Activated naive CD4-positive, alpha-beta T cell treated with anti-CD3 and anti-CD28 coated beads for 36 hours (primary cell): ENCODE data around the gene DMTF1. TPM values are rescaled to one million over a fixed set of nuclear protein-coding genes. Genes with fewer than 3 reads are reported as not detected.

Source experiments
- CTCF ChIA-PET: fragments of 350-600 bp; sonication (Branson Sonifier 250); formaldehyde crosslinking; loops from one replicate; lab custom pipeline; 2021; ENCODE audit warnings: antibody characterized with exemption; lab: Charles Lee
- DNase-seq: peaks from one replicate; pipeline ENCODE4 v3.0.0-alpha.2; 2020
- H3K27ac Mint-ChIP-seq: one replicate; pipeline ENCODE4 v1.8.0; 2021; ENCODE audit warnings: mild to moderate bottlenecking, mixed read lengths
- H3K27me3 Mint-ChIP-seq: one replicate; pipeline ENCODE4 v1.8.0; 2021; ENCODE audit warnings: low read depth, mixed read lengths
- H3K36me3 Mint-ChIP-seq: one replicate; pipeline ENCODE4 v1.8.0; 2021; ENCODE audit warnings: low read depth, mixed read lengths
- H3K4me1 Mint-ChIP-seq: one replicate; pipeline ENCODE4 v1.8.0; 2021; ENCODE audit warnings: low read depth, mixed read lengths
- H3K4me3 Mint-ChIP-seq: one replicate; pipeline ENCODE4 v1.8.0; 2021; ENCODE audit warnings: mild to moderate bottlenecking, moderate library complexity, mixed read lengths
- H3K9me3 Mint-ChIP-seq: one replicate; pipeline ENCODE4 v1.8.0; 2021; ENCODE audit warnings: mixed read lengths
- intact Hi-C: fragments of 100-400 bp; cut with micrococcal nuclease; formaldehyde crosslinking; loops from one replicate; pipeline ENCODE4 v1.15.1; 2023
- total RNA-seq, 2 experiments: library from RNA; stranded (reverse); gene quantifications; one replicate each; pipeline ENCODE4 v1.2.3, GENCODE V29; 2021

DMTF1 gene
- total RNA-seq, 2 experiments from 2014 or later, result 43.6 to 49.8 TPM

- H3K4me3 Mint-ChIP-seq, result no peak overlapping the region
- no peaks in the 10 kb centered on the region for H3K9me3 Mint-ChIP-seq
- H3K27ac Mint-ChIP-seq, result no peak overlapping the region
- no peak for DNase-seq
- peaks cover 3% of the 10 kb centered on the region for H3K27me3 Mint-ChIP-seq
- CTCF ChIA-PET, result interaction anchor here (1.2 kb wide), 1 partner anchor 21 kb away, joined by 3 read pairs; no protein-coding TSS in a partner anchor
- no peaks in the 10 kb centered on the region for H3K36me3 Mint-ChIP-seq
- no peaks in the 10 kb centered on the region for H3K4me1 Mint-ChIP-seq
- intact Hi-C loops, result no loop called here
These were observed 25.2 kb upstream of the DMTF1 start for GRCh38 chr7:87127019-87127418.

- intact Hi-C loops, result no loop called here
- Mint-ChIP-seq H3K27me3 (peaks cover 5% of the 10 kb centered on the region), H3K4me3 (no peak overlapping the region), H3K27ac (no peak overlapping the region), H3K4me1 (peaks cover 2% of the 10 kb centered on the region), H3K9me3 (no peaks in the 10 kb centered on the region), H3K36me3 (no peaks in the 10 kb centered on the region)
- DNase-seq, result no peak
- CTCF ChIA-PET, result no interaction called here
These were observed 23.4 kb upstream of the DMTF1 start for GRCh38 chr7:87128861-87129267.

- Mint-ChIP-seq H3K4me1 (peaks cover 2% of the 10 kb centered on the region), H3K27me3 (peaks cover 5% of the 10 kb centered on the region)
- CTCF ChIA-PET, result no interaction called here
These were observed 22.9 kb upstream of the DMTF1 start for GRCh38 chr7:87129332-87129731.

GRCh38 chr7:87129848-87130247 lies 22.4 kb upstream of the DMTF1 start:
- CTCF ChIA-PET, result no interaction called here
- no peak overlapping the region for H3K27ac Mint-ChIP-seq
- DNase-seq, result no peak
- no peaks in the 10 kb centered on the region for H3K9me3 Mint-ChIP-seq
- peaks cover 5% of the 10 kb centered on the region for H3K27me3 Mint-ChIP-seq
- H3K4me1 Mint-ChIP-seq, result peaks cover 2% of the 10 kb centered on the region
- H3K36me3 Mint-ChIP-seq, result no peaks in the 10 kb centered on the region
- intact Hi-C loops, result no loop called here
- no peak overlapping the region for H3K4me3 Mint-ChIP-seq

More at GRCh38 chr7:87129332-87129731, 22.9 kb upstream of the DMTF1 start:
- H3K9me3 Mint-ChIP-seq, result no peaks in the 10 kb centered on the region
- H3K27ac Mint-ChIP-seq, result no peak overlapping the region
- H3K4me3 Mint-ChIP-seq, result no peak overlapping the region
- DNase-seq, result no peak
- no peaks in the 10 kb centered on the region for H3K36me3 Mint-ChIP-seq
- intact Hi-C loops, result no loop called here

GRCh38 chr7:87131771-87132170 lies 20.5 kb upstream of the DMTF1 start:
- intact Hi-C loops, result no loop called here
- Mint-ChIP-seq H3K4me1 (peaks cover 2% of the 10 kb centered on the region), H3K27me3 (peaks cover 10% of the 10 kb centered on the region), H3K36me3 (no peaks in the 10 kb centered on the region), H3K27ac (no peak overlapping the region), H3K9me3 (no peaks in the 10 kb centered on the region), H3K4me3 (no peak overlapping the region)
- no peak for DNase-seq
- CTCF ChIA-PET, result interaction anchor here (0.6 kb wide), 2 partner anchors 182 to 508 kb away, joined by 3 read pairs; no protein-coding TSS in a partner anchor

- Mint-ChIP-seq H3K4me1 (peaks cover 2% of the 10 kb centered on the region), H3K4me3 (no peak overlapping the region), H3K27ac (no peak overlapping the region), H3K27me3 (peaks cover 22% of the 10 kb centered on the region), H3K36me3 (no peaks in the 10 kb centered on the region), H3K9me3 (no peaks in the 10 kb centered on the region)
- intact Hi-C loops, result no loop called here
- CTCF ChIA-PET, result no interaction called here
- no peak for DNase-seq
These were observed 15.0 kb upstream of the DMTF1 start for GRCh38 chr7:87137271-87137670.

GRCh38 chr7:87139514-87139913 lies 12.7 kb upstream of the DMTF1 start:
- no peak for DNase-seq

GRCh38 chr7:87140271-87140748 lies 11.9 kb upstream of the DMTF1 start:
- no peak overlapping the region for H3K27ac Mint-ChIP-seq
- no peaks in the 10 kb centered on the region for H3K9me3 Mint-ChIP-seq

More at GRCh38 chr7:87139514-87139913, 12.7 kb upstream of the DMTF1 start:
- Mint-ChIP-seq H3K27ac (no peak overlapping the region), H3K36me3 (no peaks in the 10 kb centered on the region), H3K4me3 (no peak overlapping the region), H3K4me1 (no peaks in the 10 kb centered on the region), H3K9me3 (no peaks in the 10 kb centered on the region), H3K27me3 (peaks cover 20% of the 10 kb centered on the region)
- intact Hi-C loops, result no loop called here
- CTCF ChIA-PET, result interaction anchor here (0.8 kb wide), 1 partner anchor 9 kb away, joined by 3 read pairs; no protein-coding TSS in a partner anchor

GRCh38 chr7:87144173-87144657 lies 8.0 kb upstream of the DMTF1 start:
- H3K27me3 Mint-ChIP-seq, result no peaks in the 10 kb centered on the region
- CTCF ChIA-PET, result no interaction called here
- H3K36me3 Mint-ChIP-seq, result no peaks in the 10 kb centered on the region
- no peaks in the 10 kb centered on the region for H3K4me1 Mint-ChIP-seq
- no peak for DNase-seq
- intact Hi-C loops, result no loop called here
- H3K9me3 Mint-ChIP-seq, result no peaks in the 10 kb centered on the region
- H3K4me3 Mint-ChIP-seq, result no peak overlapping the region
- H3K27ac Mint-ChIP-seq, result no peak overlapping the region

More at GRCh38 chr7:87140271-87140748, 11.9 kb upstream of the DMTF1 start:
- Mint-ChIP-seq H3K27me3 (peaks cover 16% of the 10 kb centered on the region), H3K4me3 (no peak overlapping the region), H3K4me1 (no peaks in the 10 kb centered on the region), H3K36me3 (no peaks in the 10 kb centered on the region)
- intact Hi-C loops, result no loop called here
- no peak for DNase-seq
- CTCF ChIA-PET, result interaction anchor here (0.9 kb wide), 1 partner anchor 213 kb away, joined by 4 read pairs; no protein-coding TSS in a partner anchor

GRCh38 chr7:87146740-87147386 lies 5.4 kb upstream of the DMTF1 start:
- Mint-ChIP-seq H3K9me3 (no peaks in the 10 kb centered on the region), H3K4me3 (no peak overlapping the region), H3K27ac (no peak overlapping the region), H3K36me3 (no peaks in the 10 kb centered on the region), H3K4me1 (peaks cover 6% of the 10 kb centered on the region), H3K27me3 (no peaks in the 10 kb centered on the region)
- intact Hi-C loops, result no loop called here
- no peak for DNase-seq
- CTCF ChIA-PET, result interaction anchor here (1.1 to 5.0 kb wide), 5 partner anchors 63 to 220 kb away, joined by 3 to 48 read pairs (median 5); no protein-coding TSS in a partner anchor

GRCh38 chr7:87147500-87147899 lies 4.8 kb upstream of the DMTF1 start:
- no peaks in the 10 kb centered on the region for H3K36me3 Mint-ChIP-seq
- DNase-seq, result no peak
- H3K27me3 Mint-ChIP-seq, result no peaks in the 10 kb centered on the region
- CTCF ChIA-PET, result interaction anchor here (1.0 to 5.0 kb wide), 12 partner anchors 20 to 236 kb away, joined by 3 to 48 read pairs (median 6); no protein-coding TSS in a partner anchor
- intact Hi-C loops, result no loop called here
- no peak overlapping the region for H3K27ac Mint-ChIP-seq
- no peaks in the 10 kb centered on the region for H3K9me3 Mint-ChIP-seq
- H3K4me3 Mint-ChIP-seq, result no peak overlapping the region
- H3K4me1 Mint-ChIP-seq, result peaks cover 6% of the 10 kb centered on the region

GRCh38 chr7:87148332-87148955 lies 3.8 kb upstream of the DMTF1 start:
- Mint-ChIP-seq H3K9me3 (no peaks in the 10 kb centered on the region), H3K4me1 (peaks cover 9% of the 10 kb centered on the region)

More at GRCh38 chr7:87148332-87148955, 3.8 kb upstream of the DMTF1 start:
- H3K36me3 Mint-ChIP-seq, result peaks cover under 1% of the 10 kb centered on the region
- intact Hi-C loops, result loop anchor here (1.0 kb wide), 4 partner anchors 89 to 234 kb away; partner anchors contain the start of gene ELAPOR2
- no peak overlapping the region for H3K27ac Mint-ChIP-seq
- H3K4me3 Mint-ChIP-seq, result no peak overlapping the region
- DNase-seq, result no peak
- no peaks in the 10 kb centered on the region for H3K27me3 Mint-ChIP-seq
- CTCF ChIA-PET, result interaction anchor here (0.6 to 5.0 kb wide), 24 partner anchors 9 to 237 kb away, joined by 3 to 48 read pairs (median 4); no protein-coding TSS in a partner anchor
